DLD1 (cell line): Measurements from ENCODE around the gene ELF3.
"Not testable (repeated sequence)": the region's sequence is repeated elsewhere in the genome, so short reads cannot be mapped to it uniquely, and the experiment has no call there.

Experiments
- in situ Hi-C: cut with HindIII; loops from 2 replicates; pipeline ENCODE4 v1.10.0; 2017; ENCODE audit warnings: low sequenced_read_pairs

Gene ELF3

GRCh38 chr1:202010180-202011015 is at the start of gene ELF3:
ELF3 (plus strand) TSS chr1:202010587; CDS start chr1:202011137, 550 bp downstream.
- in situ Hi-C loops: no loop called here

- in situ Hi-C loops: not testable (repeated sequence)
Observed at GRCh38 chr1:201962382-201962781, 48.0 kb upstream of the ELF3 start.

- in situ Hi-C loops: no loop called here
Observed at GRCh38 chr1:201964261-201964660, 46.1 kb upstream of the ELF3 start.

- in situ Hi-C loops: no loop called here
Observed at GRCh38 chr1:201966171-201966570, 44.2 kb upstream of the ELF3 start.

GRCh38 chr1:201968202-201968925 is 42.0 kb upstream of the ELF3 start:
- in situ Hi-C loops: no loop called here

- in situ Hi-C loops: no loop called here
Observed at GRCh38 chr1:201970334-201971159, 39.8 kb upstream of the ELF3 start.

GRCh38 chr1:201982082-201982622 is 28.2 kb upstream of the ELF3 start:
- in situ Hi-C loops: no loop called here

GRCh38 chr1:201982623-201983379 is 27.6 kb upstream of the ELF3 start, which contains the start of gene RNPEP:
RNPEP (plus strand) TSS chr1:201982648; CDS start chr1:201982667, 19 bp downstream.
- in situ Hi-C loops: no loop called here

- in situ Hi-C loops: no loop called here
Observed at GRCh38 chr1:201983380-201983805, 27.0 kb upstream of the ELF3 start.

- in situ Hi-C loops: no loop called here
Observed at GRCh38 chr1:201984446-201984845, 25.9 kb upstream of the ELF3 start.

- in situ Hi-C loops: no loop called here
Observed at GRCh38 chr1:201985355-201985754, 25.0 kb upstream of the ELF3 start.

GRCh38 chr1:201988601-201989000 is 21.8 kb upstream of the ELF3 start:
- in situ Hi-C loops: no loop called here

GRCh38 chr1:201989354-201990128 is 20.8 kb upstream of the ELF3 start:
- in situ Hi-C loops: no loop called here

- in situ Hi-C loops: no loop called here
Observed at GRCh38 chr1:201990427-201990826, 20.0 kb upstream of the ELF3 start.

GRCh38 chr1:201999625-202000238 is 10.7 kb upstream of the ELF3 start:
- in situ Hi-C loops: no loop called here

GRCh38 chr1:202002507-202002906 is 7.9 kb upstream of the ELF3 start:
- in situ Hi-C loops: no loop called here

GRCh38 chr1:202004711-202005110 is 5.7 kb upstream of the ELF3 start:
- in situ Hi-C loops: no loop called here

GRCh38 chr1:202005958-202006357 is 4.4 kb upstream of the ELF3 start:
- in situ Hi-C loops: no loop called here

- in situ Hi-C loops: no loop called here
Observed at GRCh38 chr1:202007304-202007703, 3.1 kb upstream of the ELF3 start.
